Kidney epithelial cell (primary cell): ENCODE measurements around the gene ARHGEF18. TPM values are rescaled to one million over a fixed set of nuclear protein-coding genes. Genes with fewer than 3 reads are reported as not detected.
"Not testable (repeated sequence)": the region's sequence is repeated elsewhere in the genome, so short reads cannot be mapped to it uniquely, and the experiment has no call there.

Experiments
- DNase-seq: peaks from one replicate; pipeline ENCODE4 v3.0.0-alpha.2; 2010; ENCODE audit warnings: low read depth
- H3K27me3 ChIP-seq: 2 replicates; pipeline ENCODE4 v1.6.0; 2011; ENCODE audit warnings: low read length; ENCODE audit not compliant: control insufficient read depth, insufficient read depth
- H3K36me3 ChIP-seq: 2 replicates; pipeline ENCODE4 v1.5.1; 2011; ENCODE audit warnings: low read length; ENCODE audit not compliant: control insufficient read depth, insufficient read depth
- H3K4me3 ChIP-seq: 2 replicates; pipeline ENCODE4 v1.5.1; 2011; ENCODE audit warnings: low read depth, mild to moderate bottlenecking, control low read depth, low read length
- total RNA-seq: library from RNA; depleted of rRNA; stranded (reverse); fragments of >200 nt; gene quantifications from 2 replicates; pipeline ENCODE4 v1.2.3, GENCODE V29; 2015
- TF ChIP-seq, protein P1 (sequence below): IDR thresholded peaks from 2 replicates; pipeline ENCODE4 v1.5.1; 2011; ENCODE audit warnings: mild to moderate bottlenecking, moderate library complexity, low read length, control low read depth, inconsistent platforms; ENCODE audit not compliant: insufficient read depth, poor library complexity, severe bottlenecking

The ARHGEF18 gene
- total RNA-seq, 1 donor from 2014 or later = 123 TPM

DNA sequence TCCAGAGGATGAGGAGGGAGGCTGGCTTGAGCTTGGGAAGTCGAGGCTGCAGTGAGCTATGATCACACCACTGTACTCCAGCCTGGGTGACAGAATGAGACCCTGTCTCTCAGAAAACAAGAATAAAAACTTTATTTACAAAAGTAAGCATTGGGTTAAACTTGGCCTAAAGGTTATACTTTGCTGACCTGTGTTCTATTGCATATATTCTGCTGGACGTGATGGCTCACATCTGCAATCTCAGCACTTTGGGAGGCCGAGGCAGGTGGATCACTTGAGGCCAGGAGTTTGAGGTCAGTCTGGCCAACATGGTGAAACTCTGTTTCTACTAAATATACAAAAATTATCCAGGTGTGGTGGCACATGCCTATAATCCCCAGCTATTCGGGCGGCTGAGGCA is 6.6 kb upstream of the ARHGEF18 start:
- TF ChIP-seq, protein P1, sequence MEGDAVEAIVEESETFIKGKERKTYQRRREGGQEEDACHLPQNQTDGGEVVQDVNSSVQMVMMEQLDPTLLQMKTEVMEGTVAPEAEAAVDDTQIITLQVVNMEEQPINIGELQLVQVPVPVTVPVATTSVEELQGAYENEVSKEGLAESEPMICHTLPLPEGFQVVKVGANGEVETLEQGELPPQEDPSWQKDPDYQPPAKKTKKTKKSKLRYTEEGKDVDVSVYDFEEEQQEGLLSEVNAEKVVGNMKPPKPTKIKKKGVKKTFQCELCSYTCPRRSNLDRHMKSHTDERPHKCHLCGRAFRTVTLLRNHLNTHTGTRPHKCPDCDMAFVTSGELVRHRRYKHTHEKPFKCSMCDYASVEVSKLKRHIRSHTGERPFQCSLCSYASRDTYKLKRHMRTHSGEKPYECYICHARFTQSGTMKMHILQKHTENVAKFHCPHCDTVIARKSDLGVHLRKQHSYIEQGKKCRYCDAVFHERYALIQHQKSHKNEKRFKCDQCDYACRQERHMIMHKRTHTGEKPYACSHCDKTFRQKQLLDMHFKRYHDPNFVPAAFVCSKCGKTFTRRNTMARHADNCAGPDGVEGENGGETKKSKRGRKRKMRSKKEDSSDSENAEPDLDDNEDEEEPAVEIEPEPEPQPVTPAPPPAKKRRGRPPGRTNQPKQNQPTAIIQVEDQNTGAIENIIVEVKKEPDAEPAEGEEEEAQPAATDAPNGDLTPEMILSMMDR = no peak
- H3K27me3 ChIP-seq = peaks cover 6% of the 10 kb centered on the region
- no peak overlapping the region for H3K4me3 ChIP-seq
- no peak for DNase-seq
- H3K36me3 ChIP-seq = no peaks in the 10 kb centered on the region

DNA sequence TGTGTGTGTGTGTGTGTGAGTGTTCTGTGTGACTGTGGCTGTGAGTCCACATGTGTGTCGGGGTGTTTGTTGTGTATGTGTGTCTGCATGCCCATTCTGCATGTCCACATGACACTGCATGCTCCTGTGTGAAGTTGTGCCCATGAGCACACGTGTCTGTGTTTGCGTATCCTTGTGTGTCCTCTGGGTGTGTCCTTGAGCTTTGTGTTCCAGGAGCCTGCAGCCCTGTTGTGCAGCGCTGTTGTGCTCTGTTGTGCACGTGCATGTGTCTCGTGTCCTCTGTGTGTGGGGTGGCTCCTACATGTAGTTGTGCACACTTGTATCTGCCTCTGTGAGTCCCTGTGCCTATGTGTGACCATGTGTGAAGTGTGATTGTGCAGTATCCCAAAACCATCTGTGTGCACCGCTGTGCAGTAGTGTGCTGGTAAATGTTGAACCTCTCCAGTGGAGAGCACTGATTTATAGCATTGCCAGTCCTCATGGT is 2.2 kb upstream of the ARHGEF18 start:
- Histone ChIP-seq H3K27me3 (peaks cover 6% of the 10 kb centered on the region), H3K36me3 (no peaks in the 10 kb centered on the region), H3K4me3 (no peak overlapping the region)
- TF ChIP-seq, protein P1 = no peak
- DNase-seq = no peak

DNA sequence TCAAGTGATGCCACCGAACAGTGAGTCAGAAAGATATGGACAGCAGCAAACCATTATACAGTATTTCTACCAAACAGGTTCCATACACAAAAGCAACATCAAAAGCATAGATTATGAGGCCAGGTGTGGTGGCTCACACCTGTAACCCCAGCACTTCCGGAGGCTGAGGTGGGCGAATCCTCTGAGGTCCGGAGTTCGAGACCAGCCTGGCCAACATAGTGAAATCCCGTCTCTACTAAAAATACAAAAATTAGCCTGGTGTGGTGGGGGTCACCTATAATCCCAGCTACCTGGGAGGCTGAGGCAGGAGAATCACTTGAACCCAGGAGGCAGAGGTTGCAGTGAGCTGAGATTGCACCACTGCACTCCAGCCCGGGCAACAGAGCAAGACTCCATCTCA is 1.7 kb upstream of the ARHGEF18 start:
- not testable (repeated sequence) for DNase-seq, H3K27me3 ChIP-seq, H3K4me3 ChIP-seq, H3K36me3 ChIP-seq

DNA sequence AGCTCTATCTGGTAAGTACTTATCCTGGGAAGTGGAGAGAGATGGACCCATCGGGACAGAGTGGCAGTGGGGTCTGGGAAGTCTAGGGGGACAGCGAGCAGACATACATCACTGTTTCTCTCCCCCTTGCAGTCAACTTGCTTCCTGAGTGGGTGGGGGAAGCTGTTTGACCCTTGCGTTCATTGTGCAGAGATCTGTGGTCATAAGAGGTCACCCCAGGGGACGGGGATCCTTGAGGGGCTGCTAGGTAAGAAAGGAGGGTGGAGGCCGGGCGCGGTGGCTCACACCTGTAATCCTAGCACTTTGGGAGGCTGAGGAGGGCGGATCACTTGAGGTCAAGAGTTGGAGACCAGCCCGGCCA is 474 bp downstream of the ARHGEF18 start:
- peaks cover 6% of the 10 kb centered on the region for H3K27me3 ChIP-seq
- H3K36me3 ChIP-seq = no peaks in the 10 kb centered on the region
- H3K4me3 ChIP-seq = no peak overlapping the region
- TF ChIP-seq, protein P1 = no peak
- DNase-seq = no peak

DNA sequence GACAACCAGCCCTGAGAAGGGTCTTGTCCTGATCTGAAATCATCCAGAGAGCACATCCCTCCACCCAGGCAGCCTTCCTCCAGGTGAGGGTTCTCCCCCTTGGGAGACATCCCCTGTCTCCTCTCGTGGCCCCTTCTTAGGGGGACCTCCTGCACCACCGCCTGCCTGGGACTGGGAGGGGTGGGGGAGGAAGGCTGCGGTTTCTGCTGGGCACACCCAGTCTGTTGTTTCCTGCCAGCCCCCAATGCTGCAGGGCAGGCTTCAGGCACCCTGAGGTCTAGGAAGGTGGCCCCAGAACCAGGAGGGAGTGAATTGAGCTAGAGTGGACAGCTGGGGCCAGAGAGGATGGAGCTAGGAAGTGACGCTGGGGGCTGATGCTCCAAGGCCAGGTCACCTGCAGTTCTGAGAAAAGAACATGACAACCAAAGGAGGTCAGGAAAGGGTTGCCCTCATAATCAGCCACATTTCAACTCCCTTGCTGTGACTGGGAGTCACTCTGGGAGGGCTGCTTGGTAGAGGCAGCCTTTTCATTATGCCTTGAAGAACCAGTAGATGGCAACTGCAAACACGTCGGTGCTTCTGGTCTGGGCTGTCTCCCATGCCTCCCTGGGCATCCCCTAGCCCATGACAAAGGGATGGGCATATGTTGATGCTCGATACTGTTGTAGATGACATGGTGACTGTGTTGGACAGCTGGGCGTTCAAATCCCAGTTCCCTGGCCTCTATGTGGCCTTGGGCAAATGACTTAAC is 1.4 kb downstream of the ARHGEF18 start:
- no peaks in the 10 kb centered on the region for H3K36me3 ChIP-seq
- no peak for DNase-seq
- H3K27me3 ChIP-seq = peaks cover 2% of the 10 kb centered on the region
- TF ChIP-seq, protein P1 = no peak
- H3K4me3 ChIP-seq = no peak overlapping the region

DNA sequence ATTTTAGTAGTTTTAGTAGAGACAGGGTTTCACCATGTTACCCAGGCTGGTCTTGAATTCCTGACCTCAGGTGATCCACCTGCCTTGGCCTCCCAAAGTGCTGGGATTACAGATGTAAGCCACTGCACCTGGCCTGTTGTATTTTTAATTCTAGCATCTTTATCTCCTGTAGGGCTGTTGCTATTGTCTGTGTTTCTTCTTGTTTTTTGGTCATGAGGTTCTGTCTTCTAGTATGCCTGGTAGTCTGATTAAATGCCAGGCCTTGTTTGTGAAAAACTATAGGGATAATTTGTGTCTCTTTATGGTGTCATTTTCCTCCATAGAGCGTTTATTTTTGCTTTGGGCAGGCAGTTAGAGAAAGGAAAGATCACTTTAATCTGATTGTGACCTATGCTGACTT is 3.1 kb downstream of the ARHGEF18 start:
- Histone ChIP-seq H3K36me3 (no peaks in the 10 kb centered on the region), H3K4me3 (no peak overlapping the region), H3K27me3 (no peaks in the 10 kb centered on the region)
- DNase-seq = no peak
- TF ChIP-seq, protein P1 = no peak
